GM21825 (cell line): ENCODE measurements around the gene SMG5.
"Not testable (repeated sequence)": the region's sequence is repeated elsewhere in the genome, so short reads cannot be mapped to it uniquely, and the experiment has no call there.

Experiments used
- ATAC-seq: cut with Tn5 transposase; IDR thresholded peaks from one replicate; pipeline ENCODE4 v1.9.1; 2021; ENCODE audit warnings: mild to moderate bottlenecking, moderate library complexity; ENCODE audit not compliant: unreplicated experiment

Gene SMG5

DNA sequence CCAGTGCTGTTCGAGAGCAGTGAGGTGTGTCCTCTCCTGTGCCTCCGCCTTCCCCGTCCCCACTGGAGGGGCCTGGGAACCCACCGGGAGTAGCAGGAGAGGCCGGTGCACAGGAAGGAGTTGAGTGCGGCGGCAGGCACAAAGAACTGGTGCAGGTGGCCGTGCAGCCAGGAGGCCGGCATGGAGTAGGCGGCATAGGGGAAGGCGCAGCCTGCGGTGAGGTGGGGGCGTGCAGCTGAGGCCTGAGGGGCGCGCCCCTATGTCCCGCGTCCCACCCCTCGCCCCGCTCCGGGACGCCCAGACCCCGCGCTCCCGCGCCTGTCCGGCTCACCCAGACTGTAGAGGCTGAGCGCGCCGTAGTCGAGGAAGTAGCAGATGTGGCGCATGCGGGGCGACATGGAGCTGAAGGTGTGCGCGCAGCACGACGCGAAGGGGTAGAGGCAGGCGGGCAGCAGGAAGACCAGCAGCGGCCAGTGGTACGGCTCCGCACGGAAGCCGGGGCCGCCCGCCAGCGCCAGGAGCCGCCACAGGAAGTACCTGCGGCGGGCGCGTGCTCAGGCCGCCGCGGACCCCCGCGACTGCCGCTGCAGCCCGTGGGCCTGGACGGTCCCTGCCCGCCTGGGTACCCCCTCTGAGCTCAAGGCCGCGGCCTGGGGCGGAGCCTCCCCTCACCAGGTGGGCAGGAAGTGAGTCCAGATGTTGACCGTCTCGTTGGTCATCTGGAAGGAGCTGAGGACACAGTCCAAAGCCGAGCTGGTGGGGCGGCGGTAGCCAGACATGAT is 37.0 kb downstream of the SMG5 start:
- peak; percentile 45 for ATAC-seq

DNA sequence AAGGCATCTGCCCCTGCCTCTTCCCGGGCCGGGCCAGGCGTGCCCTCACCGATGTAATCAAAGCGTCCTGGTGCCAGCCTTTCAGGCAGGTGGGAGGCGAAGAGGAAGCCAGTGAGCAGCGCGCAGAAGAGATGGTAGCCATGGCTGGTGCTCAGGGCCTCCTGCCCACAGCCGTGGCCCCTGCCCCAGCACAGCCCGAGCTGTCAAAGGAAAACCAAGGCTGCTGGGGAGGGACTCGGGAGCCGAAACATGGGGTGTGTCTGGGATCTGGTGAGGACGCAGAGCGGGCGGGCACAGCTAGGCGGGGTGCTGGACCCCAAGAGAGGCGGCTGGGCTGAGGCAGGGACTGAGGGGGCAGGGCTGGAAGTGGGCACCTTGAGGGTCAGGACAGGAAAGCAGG is 37.9 kb downstream of the SMG5 start:
- ATAC-seq, result no peak

DNA sequence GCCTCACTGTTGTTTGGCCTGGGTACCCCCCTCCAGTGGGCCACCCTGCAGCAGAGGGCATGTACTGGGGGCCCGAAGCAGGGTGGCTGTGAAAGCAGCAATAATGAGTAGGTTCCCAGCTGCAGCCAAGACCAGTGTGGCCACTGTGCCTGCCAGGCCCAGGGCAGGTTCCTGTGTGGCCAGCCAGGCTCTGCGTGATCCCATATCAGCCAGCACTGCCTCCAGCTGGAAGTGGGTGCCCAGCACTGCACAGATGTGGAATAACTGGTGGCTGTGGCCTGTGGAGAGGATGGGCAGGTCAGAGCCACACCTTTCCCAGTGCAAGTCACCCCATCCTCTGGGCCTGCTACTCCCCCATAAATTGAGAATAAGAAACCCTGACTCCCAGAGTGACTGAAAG is 38.5 kb downstream of the SMG5 start:
- ATAC-seq, result no peak

- no peak for ATAC-seq
Observed at GRCh38 chr1:156242738-156243137, 39.9 kb downstream of the SMG5 start.

DNA sequence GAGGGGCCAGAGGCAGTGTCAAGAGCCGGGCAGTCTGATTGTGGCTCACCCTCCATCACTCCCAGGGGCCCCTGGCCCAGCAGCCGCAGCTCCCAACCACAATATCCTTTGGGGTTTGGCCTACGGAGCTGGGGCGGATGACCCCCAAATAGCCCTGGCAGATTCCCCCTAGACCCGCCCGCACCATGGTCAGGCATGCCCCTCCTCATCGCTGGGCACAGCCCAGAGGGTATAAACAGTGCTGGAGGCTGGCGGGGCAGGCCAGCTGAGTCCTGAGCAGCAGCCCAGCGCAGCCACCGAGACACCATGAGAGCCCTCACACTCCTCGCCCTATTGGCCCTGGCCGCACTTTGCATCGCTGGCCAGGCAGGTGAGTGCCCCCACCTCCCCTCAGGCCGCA is 40.7 kb downstream of the SMG5 start, which contains the start of gene BGLAP:
BGLAP (plus strand) TSS at position 259 of the 400 bp plus-strand sequence; CDS start at position 307, 48 bp downstream.
- no peak for ATAC-seq

DNA sequence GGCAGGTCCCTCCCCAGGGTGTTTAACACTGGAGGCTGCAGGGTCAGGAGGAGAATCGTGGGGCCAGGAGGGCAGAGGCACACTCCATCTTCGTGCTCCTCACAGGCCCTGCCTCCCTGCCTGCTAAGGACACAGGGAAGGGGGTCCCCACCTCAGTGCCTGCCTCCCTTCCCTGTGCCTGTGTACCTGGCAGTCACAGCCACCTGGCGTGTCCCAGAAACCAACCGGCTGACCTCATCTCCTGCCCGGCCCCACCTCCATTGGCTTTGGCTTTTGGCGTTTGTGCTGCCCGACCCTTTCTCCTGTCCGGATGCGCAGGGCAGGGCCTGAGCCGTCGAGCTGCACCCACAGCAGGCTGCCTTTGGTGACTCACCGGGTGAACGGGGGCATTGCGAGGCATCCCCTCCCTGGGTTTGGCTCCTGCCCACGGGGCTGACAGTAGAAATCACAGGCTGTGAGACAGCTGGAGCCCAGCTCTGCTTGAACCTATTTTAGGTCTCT is 41.3 kb downstream of the SMG5 start:
- no peak for ATAC-seq

DNA sequence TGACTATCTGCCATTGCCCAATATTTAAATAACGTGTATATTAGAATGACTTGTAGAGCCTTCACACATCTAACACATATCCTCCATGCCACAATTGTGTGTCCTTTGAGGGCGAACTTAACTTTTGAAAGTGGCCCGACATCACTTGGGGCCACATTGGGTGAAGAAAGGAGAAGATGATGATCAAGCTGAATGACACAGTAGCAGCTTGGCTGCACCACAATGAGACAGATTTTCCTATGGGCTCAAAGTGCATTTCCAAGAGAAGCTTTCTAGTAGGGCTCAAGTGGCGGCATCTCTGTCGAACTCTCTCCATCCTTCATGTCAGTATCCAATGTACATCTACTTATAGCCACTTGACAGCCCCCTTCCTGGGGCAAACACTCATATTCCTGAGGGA is 44.4 kb downstream of the SMG5 start:
- ATAC-seq, result no peak

DNA sequence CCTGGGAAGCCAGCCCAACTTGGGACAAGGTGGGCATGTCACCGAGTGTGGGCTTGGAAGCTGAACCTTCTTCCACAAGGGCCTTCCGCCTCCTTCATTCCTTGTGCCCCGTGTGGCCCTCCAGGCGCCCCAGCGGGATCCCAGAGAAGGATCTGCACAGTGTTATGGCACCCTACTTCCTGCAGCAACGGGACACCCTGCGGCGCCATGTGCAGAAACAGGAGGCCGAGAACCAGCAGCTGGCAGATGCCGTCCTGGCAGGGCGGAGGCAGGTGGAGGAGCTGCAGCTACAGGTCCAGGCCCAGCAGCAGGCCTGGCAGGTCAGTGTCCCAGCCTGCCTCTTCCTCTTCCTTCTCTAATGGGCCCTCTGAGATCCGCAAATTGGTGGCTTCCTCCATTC is 46.5 kb downstream of the SMG5 start:
- no peak for ATAC-seq

DNA sequence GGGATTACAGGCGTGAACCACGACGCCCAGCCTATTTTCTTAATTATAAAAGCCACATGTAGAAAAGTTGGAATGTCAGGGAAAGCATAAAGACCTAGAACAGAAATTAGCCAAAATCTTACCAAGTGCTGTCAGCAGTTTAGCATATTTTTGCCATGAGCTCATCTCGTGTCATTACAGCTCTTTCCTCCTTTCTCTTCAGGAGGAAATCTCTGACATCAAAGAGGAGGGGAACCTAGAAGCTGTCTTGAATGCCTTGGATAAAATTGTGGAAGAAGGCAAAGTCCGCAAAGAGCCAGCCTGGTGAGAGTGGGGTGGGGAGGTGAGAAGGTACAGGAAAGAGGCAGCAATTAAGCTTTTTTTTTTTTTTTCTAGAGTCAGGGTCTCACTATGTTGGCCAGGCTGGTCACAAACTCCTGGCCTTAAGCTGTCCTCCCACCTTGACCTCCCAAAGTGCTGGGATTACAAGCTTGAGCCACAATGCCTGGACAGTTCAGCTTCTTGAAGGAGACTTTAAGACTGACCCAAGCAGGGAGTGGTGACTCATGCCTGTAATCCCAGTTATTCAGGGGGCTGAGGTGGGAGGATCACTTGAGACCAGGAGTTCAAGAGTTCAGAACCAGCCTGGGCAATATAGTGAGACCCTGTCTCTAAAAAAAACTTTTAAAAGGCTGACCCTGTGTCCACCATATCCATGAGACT is 49.0 kb downstream of the SMG5 start:
- no peak for ATAC-seq

DNA sequence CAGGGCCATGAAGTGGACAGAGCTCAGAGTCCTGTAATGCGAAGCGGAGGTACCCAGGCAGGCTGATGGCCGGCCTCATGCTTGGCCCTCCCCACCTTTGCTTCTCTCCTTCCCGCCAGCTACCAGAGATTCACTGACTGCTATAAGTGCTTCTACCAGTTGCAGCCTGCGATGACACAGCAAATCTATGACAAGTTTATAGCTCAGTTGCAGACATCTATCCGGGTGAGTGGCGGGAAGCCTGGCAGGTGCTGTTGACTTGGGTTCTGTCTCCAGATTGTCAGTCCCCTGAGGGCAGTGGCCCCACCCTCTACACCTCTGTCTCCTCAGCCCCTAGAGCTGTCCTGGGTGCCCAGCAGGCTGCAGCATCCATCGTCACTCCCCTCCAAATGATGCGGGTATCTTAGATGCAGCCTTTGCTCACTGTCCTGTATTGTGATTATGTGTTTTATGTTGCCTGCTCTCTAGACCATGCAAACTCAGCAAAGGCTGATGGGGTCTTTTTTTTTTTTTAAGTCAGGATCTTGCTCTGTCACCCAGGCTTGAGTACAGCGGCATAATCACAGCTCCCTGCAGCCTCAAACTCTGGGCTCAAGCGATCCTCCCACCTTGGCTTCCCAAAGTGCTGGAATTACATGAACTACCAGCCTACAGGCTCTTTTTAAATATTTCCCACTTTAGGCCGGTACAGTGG is 50.3 kb downstream of the SMG5 start:
- no peak for ATAC-seq

DNA sequence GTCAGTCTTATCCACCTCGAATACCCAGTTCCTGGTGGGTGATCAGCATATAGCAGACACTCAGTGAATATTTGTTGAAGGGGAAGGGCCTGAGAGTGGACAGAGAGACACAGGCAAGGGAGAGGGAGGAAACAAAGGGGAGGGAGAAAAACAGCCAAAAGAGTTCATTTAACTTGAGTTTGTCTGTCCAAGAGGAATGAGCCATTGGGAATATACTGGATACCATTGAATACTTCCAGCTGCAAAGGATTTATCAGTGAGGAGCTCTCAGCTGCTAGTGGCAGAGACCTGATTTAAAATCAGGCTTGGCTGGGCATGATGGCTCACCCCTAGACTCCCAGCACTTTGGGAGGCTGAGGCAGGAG is 52.2 kb downstream of the SMG5 start:
- ATAC-seq, result no peak

GRCh38 chr1:156229809-156230472 is 52.7 kb downstream of the SMG5 start:
- ATAC-seq, result no peak

GRCh38 chr1:156228501-156228900 is 54.1 kb downstream of the SMG5 start:
- no peak for ATAC-seq

DNA sequence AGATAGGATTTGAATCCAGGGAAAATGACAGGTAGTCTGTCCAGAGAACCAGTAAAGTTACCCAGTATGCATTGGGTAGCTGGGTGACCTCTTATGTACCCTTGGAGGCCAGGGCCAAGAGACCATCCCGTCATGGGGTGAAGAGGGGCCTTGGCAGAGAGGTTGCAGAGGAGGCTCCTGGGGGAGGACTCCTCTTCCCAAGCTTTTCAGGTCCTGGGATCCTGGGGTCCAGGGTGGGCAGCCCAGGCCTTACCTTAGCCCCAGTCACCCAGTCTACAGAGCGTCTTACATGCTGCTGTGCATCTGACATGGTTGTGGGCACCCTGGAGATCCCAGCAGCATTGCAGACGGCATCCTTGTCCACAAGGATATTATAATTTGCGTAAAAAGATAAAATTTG is 55.8 kb downstream of the SMG5 start:
- ATAC-seq, result no peak

GRCh38 chr1:156226116-156226538 is 56.5 kb downstream of the SMG5 start:
- peak; percentile 61 for ATAC-seq

DNA sequence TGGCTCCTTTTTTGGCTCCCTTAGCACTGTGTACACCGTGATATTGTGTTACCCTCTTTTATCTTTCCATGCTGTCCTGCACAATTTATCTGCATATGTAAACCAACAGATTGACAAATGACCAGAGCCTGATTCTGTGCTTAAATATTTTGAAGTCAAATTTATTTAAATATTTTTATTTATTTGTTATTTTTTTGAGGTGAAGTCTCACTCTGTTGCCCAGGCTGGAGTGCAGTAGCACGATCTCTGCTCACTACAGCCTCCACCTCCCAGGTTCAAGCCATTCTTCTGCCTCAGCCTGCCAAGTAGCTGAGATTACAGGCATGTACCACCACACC is 57.0 kb downstream of the SMG5 start:
- no peak for ATAC-seq

- no peak for ATAC-seq
Observed at GRCh38 chr1:156221986-156222692, 60.5 kb downstream of the SMG5 start.

- no peak for ATAC-seq
Observed at GRCh38 chr1:156220226-156220625, 62.4 kb downstream of the SMG5 start.

- ATAC-seq, result no peak
Observed at GRCh38 chr1:156217871-156218270, 64.8 kb downstream of the SMG5 start.

GRCh38 chr1:156216361-156217086 is 66.1 kb downstream of the SMG5 start:
- not testable (repeated sequence) for ATAC-seq
